ENCODE data around the gene ATOH7.
"Not testable (repeated sequence)": the region's sequence is repeated elsewhere in the genome, so short reads cannot be mapped to it uniquely, and the experiment has no call there.

The ATOH7 gene

DNA sequence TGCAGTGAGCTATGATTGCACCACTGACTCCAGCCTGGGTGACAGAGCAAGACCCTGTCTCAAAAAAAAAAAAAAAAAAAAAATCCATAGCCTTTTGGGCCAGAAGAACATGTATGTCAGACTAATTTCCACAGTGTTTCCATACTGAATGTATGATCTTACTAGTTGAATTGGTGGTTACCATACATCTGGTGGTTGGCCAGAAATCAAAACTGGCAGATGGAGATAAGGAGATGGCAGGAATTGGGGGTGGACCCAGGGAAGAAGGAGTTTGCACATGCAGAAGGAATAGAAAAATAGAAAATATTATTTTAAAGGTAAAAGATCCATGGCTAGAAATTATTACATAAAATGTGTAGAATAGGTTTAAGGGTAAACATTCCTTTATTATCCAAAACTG lies 3.7 kb upstream of the ATOH7 start:
- FAIRE-seq = no peak

DNA sequence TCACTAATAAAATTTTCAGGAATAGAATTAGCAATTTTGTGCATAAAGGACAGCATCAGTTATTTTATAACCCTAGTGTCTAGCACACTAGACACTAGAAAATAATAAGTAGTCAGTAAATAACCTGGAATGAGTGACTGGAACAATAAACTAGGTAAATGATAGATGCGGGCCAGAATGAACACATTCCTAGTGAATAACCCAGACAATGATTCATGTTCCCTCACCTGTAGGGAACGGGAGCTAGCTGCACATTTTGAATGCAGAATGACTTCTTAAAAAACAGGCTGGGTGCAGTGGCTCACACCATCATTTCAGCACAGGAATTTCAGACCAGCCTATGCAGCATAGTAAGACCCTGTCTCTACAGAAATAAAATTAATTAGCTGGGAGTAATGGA lies 3.2 kb upstream of the ATOH7 start:
- no peak for FAIRE-seq

DNA sequence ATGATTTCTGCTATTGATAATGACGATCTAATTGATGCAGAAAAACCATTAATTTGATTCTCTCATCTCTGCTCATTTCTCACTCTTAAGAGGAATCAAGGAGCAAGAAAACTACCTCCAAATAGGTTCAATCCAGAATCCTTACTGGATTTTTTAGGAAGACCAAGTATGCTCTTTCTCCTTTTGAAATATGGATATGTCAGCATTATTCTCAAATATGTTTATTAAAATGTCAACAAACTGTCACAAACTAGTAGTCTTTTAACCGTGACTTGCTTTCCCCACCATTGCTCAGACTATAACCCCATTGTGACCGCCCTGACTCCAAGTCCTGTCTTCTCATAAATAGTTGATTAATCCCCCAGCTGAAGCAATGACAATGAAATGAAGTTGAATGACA lies 1.1 kb upstream of the ATOH7 start:
- no peak for FAIRE-seq

DNA sequence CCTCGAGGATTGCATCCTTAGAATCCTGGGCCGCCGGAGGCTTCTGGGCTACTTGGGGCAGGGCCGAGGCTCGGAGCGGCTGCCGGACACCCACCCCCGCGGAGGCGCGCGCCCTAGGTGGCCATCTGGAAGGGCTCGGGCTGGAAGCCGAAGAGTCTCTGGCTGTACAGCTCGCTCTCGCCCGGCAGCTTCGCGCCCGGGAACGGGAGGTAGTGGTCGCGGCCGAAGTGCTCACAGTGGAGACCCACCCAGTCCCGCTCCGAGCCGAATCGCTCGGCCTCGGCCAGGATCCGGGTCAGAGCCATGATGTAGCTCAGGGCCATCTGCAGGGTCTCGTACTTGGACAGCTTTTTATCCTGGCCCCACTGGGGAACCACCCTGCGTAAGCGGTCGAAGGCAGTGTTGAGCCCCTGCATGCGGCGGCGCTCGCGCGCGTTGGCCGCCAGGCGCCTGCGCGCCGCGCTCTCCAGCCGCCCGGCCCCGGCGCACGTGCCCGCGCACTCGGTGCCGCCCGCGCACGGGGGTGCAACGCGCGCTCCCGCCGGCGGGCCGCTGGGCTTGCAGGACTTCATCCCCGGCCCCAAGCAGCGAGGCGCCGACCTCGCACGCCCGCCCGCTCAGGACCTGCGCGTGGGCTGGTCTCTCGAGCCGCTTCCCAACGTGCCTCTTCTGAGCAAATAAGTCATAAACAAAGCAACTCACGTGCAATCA lies 652 bp downstream of the ATOH7 start:
- FAIRE-seq = no peak

DNA sequence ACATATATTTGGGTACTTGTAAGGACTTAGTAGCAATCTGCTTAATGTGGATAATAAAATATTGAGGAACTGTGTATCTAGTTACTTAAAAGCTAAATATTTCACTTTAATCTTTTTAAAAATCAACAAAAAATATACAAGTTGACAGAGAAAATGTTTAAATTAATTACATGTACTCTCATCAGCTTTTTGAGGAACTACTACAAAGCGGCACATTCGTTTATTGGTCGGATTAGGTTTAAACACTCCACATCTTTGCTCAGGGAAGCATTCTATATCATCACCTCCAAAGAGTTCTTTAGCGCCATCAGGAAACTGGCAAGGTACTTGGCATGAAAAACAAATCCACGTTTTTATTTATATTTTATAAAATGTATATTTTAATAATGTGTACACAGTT lies 1.6 kb downstream of the ATOH7 start:
- FAIRE-seq = no peak

DNA sequence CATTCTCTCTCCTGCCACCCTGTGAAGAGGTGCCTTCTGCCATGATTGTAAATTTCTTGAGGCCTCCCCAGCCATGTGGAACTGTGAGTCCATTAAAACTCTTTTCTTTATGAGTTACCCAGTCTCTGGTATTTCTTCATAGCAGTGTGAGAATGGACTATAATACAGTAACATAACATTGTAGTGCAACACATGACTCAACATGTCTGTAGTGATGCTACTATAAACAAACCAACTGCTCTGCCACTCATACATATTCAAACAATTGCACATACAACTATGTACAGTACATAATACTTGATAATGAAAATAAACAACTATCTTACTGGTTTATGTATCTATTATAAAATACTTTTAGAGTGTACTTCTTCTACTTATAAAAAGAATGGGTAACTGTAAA lies 7.1 kb downstream of the ATOH7 start:
- no peak for FAIRE-seq

DNA sequence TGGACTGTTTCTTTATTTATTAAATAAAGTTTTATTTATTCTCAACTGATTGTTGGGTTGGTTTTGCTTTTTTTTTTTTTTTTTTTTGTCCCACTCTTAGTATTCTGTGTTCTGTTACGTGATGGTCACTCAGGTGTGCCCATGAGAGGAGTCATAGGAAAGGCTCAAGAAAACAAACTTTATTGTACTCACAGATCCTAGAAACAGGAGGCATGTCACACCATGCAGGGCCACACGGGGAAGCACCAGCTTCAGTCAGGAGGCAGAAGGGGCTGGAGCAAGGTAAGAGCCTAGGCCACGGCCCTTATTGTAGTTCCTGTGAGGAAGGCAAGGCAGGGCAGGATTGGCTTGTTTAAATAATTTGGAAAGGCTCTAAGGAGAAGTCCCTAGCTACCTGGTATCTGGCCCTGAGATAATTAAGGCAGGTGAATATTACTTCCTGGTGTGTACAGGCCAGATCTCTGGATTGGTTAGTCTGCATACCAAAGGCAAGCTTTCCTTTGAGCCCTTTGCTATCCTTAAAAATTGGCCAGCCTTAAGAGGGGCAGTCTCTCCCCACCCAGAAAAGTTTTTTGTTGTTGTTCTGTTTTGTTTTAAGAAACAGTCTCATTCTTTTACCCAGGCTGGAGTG lies 8.3 kb downstream of the ATOH7 start:
- FAIRE-seq = no peak

DNA sequence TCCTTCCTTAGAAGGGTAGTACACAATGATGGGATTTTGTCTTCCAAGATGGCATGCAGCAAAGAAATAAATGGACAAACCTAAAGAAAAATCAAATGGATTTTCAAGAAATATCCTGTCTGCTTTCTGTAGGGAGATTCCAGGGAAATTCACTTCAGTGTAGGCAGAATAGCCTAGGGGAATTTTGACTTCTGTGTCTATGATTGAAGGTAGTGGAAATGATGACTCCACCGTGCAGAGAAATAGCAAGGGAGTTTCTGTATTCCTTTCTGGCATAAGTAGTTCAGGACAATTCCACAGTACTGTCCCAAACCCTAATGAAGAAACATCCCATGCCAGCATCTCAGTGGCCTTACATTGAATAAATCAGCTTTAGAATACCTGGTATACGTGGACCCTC lies 9.5 kb downstream of the ATOH7 start:
- no peak for FAIRE-seq

DNA sequence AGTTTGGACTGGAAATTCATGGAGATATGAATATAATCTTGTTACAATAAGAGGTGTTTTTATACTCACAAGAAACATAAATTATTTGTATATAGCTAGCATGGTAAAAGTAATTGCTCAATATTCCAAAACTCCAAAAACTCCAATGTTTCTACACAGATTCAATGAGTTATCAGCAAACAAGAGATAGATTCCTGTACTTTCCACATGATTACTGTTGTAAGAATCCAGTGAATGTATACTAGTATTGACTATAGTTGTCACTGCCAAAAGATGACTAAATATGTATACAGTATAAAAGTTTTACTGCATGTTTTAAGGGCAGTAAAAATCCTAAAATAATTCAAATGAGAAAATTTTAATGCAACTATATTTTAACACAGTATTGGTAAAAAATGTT lies 10.7 kb downstream of the ATOH7 start:
- no peak for FAIRE-seq

DNA sequence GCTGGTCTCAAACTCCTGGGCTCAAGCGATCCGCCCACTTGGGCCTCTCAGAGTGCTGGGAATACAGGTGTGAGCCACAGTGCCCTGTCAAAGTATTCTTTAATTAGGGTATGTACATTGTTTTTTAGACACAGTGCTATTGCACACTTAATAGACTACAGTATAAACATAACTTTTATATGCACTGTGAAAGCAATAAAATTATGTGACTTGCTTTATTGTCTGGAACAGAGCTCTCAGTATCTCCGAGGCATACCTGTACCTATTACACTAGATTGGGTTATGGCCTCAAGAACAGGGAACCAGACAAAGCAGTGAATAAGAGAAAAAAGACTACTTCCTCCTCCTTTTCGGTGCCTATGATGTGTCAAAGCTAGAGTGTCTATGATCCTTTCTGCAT lies 13.1 kb downstream of the ATOH7 start:
- no peak for FAIRE-seq

DNA sequence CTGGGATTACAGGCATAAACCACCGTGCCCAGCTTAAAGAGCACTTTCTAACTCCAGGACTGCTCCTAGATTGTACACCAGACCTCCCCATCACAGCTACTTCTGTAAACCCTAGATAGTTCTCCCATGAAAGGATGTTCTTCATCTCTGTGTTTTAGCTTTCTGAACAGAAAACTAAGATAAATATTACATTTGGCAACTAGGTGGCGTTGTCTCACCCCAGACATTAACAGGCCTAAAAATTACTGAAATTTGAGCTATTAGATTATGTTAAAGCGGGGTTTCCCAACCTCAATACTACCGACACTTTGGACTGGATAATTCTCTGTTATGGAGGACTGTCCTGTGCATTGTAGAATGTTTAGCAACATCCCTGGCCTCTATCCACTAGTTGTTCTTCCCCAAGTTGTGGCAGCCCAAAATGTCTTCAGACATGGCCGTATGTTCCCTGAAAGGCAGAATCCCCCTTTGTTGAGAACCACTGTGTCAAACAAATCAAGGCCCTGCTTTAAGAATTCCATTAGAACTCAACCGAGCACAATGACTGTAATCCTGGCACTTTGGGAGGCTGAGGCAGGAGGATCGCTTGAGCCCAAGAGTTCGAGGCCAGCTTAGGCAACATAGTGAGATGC lies 19.1 kb downstream of the ATOH7 start:
- peak; percentile 50 for FAIRE-seq

DNA sequence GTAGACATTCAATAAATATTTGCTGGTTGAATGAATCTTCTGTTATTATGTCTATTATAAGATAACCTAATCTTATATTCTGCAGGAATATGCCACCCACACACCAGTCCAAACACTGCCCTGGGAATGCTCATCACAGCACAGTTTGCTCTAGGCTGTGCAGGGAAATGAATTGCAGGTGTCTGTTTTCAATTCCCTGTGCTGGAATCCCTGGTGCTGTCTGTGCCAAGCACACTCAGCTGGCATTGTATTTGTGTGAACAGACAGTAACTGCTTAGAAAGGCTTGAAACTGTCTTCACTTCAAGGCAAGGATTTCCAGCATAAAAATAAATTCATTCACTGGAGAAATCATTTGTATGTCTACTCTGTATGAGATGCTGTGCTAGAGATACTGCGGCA lies 20.2 kb downstream of the ATOH7 start:
- no peak for FAIRE-seq

DNA sequence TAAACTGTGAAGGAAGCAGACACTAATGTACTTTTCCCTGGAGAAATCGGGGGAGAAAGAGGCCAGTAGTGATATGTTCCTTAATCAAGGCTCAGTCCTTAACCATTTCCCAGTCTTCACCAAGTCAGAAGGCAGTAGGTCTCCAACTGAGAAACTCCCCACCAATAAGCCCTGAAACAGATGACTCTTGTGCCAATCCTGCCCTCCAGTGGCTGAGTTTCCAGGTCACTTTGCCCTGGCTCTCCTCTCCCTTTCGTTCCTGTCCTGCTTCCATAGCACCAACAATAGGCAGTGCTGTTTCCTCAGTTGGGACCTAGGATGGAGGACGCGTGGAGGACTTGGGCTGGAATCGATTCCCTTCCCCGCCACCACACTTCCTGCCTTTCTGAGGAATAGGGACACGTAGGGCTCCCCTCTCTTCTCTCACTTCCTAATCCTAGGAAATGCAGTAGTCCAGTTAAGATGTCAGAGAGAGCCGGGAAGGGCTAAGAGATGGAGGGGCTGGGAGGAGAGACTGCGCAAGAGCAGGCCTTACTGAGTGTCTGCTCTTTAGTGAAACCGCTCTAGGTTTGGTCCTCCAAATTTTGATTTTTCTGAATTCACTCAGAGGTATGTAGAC lies 23.4 kb downstream of the ATOH7 start:
- no peak for FAIRE-seq

DNA sequence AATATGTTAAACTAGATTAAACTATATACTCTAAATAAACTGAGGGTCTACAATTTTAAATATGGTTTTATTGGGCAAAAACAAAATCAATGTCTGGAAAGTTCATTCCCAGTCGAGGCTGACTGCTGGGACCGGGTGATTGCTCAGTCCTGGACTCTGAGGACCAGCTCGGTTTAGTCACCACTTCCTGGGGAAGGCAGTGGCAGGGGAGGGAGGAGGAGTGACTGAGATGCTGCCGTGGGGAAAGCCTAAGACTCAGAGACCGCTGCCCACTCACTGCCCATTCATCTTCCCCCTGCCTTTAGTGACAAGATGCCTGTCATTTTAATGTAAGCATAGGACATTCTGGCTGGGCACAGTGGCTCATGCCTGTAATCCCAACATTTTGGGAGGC lies 29.0 kb downstream of the ATOH7 start:
- no peak for FAIRE-seq

DNA sequence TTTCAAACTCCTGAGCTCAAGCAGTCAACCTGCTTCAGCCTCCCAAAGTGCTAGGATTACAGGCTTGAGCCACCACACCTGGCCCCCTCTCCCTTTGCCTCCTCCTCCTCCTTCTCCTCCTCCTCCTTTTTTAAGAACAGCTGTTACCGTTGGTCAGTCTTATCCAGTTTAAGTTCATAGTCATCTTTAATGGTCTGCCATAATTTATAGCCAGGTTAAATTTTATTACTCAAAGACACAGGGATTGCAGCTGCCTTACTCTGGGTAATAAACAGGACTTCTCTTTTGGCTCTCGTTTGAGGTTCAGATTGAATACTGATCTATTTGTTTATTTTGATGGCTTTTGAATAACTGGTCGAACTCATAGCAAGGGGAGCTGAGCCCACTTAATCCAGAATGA lies 35.2 kb downstream of the ATOH7 start:
- FAIRE-seq = no peak

DNA sequence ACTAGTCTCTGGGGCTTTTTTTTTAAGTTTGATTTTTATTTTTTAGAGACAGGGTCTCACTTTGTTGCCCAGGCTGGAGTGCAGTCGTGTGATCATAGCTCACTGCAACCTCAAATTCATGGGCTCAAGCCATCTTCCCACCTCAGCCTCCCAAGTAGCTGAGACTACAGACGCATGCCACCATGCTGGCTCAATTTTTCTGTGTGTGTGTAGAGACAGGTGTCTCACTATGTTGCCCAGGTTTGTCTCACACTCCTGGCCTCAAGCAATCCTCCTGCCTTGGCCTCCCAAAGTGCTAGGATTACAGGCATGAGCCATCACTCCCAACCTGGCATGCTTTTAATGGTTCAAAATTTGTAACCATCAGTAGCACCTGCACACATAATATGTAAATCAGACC lies 36.1 kb downstream of the ATOH7 start:
- not testable (repeated sequence) for FAIRE-seq

DNA sequence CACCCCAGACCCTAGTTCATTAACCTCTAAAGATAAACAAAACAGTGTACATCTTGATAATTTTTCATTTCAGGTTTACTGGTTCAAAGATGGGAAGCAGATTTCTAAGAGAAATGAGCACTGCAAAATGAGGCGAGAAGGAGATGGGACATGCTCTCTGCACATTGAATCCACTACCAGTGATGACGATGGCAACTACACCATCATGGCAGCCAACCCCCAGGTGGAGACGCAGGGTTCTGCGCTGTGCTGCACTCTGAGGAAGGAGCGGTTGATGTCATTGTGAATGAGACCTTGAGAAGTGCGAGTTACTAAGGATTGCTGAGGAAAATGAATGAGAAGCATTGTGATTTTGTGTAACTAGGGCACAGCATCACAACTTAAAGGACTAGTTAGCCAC lies 37.6 kb downstream of the ATOH7 start:
- no peak for FAIRE-seq

DNA sequence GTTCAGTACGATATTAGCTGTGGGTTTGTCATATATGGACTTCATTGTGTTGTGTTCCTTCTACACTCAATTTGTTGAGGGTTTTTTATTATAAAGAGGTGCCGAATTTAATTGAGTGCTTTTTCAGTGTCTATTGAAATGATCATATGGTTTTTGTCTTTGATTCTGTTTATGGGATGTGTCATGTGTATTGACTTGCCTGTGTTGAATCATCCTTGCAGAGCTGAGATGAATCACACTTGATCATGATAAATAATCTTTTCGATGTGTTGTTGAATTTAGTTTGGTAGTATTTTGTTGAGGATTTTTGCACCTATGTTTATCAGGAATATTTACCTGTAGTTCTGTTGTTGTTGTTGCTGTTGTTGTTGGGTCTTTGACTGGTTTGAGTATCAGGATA lies 39.8 kb downstream of the ATOH7 start:
- no peak for FAIRE-seq

DNA sequence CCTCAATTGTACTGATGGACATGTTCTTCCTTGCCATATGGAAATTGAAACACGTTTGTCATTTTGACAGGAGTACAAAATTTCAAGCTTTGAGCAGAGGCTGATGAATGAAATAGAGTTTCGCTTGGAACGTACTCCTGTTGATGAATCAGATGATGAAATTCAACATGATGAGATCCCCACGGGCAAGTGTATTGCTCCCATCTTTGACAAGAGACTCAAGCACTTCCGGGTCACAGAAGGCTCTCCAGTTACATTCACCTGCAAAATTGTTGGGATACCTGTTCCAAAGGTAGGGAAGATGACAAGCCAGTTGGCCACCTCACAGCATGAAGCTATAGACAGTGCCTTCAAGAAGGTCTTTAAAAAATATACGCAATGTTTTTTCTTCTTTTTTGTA lies 43.1 kb downstream of the ATOH7 start:
- no peak for FAIRE-seq

DNA sequence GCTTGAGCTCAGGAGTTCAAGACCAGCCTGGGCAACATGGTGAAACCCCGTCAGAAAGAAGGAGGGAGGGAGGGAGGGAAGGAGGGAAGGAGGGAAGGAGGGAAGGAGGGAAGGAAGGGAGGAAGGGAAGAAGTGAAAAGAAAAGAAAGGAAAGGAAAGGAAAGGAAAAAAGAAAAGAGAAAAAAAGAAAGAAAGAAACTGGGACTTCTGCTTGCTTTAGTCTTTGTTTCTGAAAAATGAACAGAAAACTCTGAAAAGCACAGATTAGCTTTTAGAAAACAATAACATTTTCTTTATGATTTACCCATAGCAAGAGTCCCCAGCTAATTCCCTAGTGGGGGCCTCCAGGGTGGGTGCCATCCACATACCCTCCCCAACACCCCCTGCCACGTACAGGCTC lies 46.8 kb downstream of the ATOH7 start:
- FAIRE-seq = no peak

DNA sequence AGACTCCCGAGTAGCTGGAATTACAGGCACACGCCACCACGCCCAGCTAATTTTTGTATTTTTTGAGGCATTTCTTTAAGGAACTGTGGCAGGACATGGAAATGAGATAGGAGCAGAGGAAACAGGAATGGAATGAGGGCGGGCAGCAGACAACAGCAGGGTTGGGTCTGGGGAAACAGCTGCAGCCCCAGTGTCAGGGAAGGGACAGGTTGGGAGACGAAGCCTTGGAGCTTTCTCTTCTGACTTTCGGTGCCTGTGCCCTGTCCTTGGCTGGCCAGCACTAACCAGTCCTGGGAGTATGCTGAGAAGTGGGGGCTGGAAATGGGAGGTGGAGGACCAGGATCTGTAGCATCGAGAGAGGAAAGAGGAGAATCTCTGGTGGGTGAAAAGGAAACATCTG lies 47.4 kb downstream of the ATOH7 start:
- no peak for FAIRE-seq

Data from endometrium (tissue), 2 donors.